GM18505 (cell line): ENCODE results near the gene RXRA.

Source experiments
- ATAC-seq: cut with Tn5 transposase; IDR thresholded peaks from one replicate; pipeline ENCODE4 v1.9.1; 2021; ENCODE audit not compliant: unreplicated experiment
- POLR2A ChIP-seq: IDR thresholded peaks from 4 replicates; pipeline ENCODE4 v1.6.1; 2011; ENCODE audit warnings: borderline replicate concordance; ENCODE audit not compliant: insufficient read depth, insufficient read length; ENCODE audit errors: extremely low read depth

The RXRA gene

DNA sequence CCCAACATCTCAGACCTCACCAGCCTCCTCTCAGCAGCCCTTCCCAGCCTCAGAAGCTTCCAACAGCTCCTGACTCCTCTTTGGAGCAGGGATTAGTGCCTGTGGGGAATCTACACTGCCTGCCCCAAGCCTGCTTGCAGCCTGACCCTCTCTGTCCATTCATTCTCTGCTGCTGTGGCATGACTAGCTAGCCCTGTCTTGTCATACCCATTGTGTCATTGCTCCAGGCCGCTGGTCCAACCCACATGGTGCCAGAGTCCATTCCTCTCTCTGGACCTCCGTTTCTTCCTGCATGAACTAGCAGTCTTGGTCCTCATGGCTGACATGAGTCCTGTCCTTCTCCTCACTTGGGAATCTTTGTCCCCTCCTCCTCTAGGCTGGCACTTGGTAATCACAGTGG is 12.8 kb upstream of the RXRA start:
- no peak for TF ChIP-seq POLR2A
- ATAC-seq = no peak

DNA sequence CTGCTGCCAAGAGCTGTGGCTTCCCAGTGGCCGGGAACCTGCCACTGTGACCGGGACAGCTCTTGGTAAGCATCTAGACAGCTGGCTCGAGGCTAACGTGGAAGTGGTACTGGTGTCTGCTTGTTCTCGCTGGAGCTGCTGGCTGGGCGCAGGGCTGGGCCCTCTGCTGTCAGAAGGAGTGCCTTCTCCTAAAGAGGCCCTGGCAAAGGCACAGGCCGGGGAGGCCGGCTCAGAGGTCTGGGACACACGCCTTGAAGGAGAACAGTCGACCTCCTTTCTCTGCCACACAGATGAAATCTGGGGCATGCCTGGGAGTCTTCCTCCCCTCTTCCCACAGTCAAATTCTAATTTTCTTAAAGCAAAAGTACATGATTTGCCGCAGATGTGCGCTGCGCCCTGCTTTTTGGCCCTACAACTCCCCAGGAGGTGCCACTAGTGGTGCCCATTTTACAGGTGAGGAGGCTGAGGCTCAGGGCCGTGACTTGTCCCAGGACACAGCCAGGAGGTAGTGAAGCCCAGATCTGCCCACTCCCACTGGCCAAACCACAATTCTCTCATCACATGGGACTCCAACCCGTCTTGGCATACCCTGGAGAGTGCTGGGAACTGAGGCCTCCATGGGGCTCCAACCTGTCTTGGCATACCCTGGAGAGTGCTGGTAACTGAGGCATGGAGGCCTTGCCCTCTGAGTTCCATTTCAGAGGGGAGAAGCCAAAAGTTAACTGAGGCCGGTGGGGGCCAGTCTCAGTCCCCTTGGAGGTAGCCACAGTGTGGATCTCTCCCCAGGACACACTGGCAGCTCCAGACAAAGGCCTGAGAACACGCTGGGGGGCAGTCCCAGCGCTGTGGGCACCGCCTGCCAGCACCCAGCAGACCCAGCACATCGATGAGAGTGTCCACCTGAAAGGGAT is 12.0 kb upstream of the RXRA start:
- no peak for TF ChIP-seq POLR2A
- ATAC-seq = no peak

DNA sequence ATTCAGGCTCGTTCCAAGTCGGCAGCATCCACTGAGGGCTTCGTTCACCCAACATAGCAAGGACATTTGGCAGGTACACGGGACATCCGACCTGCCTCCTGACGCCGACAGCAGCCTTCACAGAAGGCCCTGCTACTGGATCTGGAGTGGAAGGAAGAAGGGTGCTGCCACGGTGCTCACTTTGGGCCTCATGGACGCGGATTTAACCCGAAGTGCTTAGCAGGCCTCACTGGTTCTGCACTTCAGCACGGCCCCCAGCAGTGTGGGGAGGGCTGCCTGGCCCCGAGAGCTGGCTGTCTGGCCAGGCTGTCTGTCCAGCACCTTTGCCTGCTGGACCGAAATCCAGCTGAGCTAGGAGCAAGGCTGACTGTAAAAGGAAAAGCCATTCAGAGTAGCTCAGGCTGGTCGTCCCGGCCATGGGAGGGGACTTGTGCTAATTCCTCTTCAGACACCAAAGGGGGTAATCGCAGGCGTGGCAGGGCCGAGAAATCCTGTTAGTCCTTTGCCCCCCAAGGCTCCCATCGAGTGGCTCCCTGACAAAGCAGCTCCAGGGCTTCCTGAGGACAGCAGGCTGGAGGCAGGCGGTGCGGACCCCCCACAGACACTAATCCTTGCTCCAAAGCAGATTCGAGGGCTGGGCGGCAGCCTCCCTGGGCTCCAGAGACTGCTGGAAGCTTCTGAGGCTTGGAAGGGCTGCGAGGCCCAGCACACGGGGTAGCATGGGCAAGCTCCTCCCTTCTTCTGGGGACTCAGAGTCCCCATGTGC is 11.1 kb upstream of the RXRA start:
- no peak for ATAC-seq
- TF ChIP-seq POLR2A = no peak

DNA sequence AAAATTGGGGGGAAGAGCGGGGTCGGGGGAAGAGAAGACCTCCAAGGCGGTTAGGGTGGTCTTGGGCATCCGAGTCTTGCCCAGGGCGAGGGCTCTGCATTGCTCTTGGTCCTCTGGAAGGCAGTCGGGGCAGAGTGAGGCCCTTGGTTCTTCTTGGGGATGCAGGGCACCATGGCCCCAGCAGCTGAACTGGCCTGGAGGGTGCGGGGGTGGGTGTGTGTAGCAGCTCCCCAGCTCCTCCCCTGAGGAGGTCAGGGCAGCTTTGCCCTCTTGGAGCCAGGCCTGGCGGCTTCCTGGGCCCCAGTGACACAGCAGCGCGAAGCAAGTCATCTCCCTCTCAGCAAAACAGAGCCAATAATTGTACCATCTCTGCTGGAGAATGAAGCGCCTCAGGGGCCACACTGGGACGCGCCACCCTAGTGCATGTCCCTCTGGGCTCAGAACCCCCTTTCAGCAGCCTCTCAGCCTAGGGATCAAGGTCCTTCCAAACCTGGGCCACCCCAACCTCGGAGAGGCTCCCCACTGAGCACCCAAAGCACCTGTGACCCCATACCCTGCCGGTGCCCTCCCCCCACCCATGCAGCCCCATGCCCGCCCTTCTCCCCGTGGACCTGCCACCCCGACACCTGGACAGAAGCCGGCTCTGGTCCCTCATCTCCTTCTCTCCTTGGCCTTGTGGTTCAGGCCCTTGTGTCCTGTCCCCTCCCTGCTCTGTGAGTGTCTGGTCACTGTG is 10.4 kb upstream of the RXRA start:
- TF ChIP-seq POLR2A = no peak
- ATAC-seq = no peak

DNA sequence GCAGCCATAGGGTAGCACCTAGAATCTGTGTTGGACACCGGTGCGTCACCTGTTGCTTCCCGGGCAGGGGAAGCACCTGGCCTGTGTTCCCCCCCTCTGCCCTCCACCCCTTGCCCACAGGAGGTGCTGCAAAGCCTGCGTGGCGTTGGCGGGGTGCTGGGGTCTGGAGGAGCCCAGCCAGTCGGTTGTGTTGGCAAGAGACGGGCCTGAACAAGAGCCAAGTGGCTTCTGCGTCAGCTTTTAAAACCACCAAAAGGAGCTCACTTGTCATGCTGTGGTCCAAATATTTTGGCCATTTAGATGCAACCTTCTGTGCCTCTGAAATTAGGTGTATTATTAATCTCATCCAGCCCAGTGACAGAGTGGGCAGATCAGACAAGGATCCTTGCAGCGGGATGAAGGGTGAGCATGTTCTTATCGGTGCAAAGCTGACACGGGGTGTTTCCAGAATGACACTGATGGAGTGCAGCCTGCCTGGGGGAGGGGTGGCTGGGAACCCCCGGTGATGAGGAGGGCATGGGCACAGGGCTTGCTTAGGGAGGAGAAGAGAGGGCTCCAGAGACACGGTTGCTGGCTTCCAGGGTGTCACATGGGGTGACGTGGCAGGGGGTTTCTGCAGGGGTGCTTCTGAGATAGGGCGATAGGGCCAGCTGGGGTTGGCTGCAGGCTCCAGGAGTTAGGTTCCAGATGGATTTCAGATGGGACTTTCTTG is 9.7 kb upstream of the RXRA start:
- TF ChIP-seq POLR2A = no peak
- no peak for ATAC-seq

GRCh38 chr9:134317400-134317789 is 8.9 kb upstream of the RXRA start:
- no peak for ATAC-seq
- TF ChIP-seq POLR2A = no peak

DNA sequence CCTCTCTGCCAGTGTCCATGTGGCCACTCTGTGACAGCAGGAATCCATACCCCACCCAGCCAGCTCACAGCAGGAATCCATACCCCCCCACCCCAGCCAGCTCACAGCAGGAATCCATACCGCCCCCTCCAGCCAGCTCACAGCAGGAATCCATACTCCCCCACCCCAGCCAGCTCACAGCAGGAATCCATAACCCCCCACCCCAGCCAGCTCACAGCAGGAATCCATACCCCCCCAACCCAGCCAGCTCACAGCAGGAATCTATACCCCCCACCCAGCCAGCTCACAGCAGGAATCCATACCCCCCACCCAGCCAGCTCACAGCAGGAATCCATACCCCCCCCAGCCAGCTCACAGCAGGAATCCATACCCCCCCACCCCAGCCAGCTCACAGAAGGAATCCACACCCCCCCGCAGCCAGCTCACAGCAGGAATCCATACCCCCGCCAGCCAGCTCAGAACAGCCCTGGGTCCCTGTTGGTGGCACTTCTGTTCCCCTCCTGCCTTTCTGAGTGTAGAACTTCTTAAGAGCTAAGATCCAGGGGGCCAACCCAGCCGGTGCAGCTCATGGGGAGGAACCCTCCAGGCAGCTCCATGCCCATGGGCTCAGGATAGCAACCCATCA is 8.4 kb upstream of the RXRA start:
- no peak for ATAC-seq
- TF ChIP-seq POLR2A = no peak

DNA sequence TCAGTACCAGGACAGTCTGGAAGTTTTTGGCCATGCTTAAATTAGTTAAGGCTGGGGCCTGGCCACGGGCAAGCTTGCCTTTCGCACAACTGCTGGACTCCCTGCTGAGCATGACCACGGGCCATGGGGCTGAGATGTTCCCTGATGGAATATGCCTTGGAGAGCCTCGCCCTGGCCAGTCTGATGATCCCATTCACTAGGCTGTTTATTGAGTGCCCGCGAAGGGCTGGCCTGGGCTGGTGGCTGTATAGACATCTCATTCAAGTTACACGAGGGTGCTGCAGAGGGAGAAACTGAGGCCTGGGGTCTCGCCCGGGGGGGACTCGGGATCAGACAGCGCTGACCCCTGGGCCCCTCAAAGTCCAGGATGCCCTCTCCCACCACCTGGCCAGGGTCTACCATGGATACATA is 7.8 kb upstream of the RXRA start:
- no peak for TF ChIP-seq POLR2A
- ATAC-seq = no peak

DNA sequence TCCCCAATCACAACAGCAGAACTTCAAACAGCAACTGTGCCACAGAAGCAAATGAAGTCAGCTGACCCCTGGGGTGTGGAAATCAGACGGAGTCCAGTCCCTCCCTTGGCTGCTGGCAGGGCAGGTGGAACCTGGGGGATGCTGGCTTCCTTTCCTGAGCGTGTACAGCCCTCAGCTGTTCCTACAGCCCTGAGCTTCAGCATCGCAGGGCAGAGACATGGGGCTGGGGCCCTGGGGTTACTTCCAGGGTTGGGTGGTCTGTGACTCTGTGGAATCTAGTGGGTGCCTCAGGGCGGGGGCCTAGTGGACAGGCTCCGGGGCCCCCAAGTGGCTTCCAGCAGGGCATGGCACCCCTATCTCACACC is 7.3 kb upstream of the RXRA start:
- no peak for ATAC-seq
- TF ChIP-seq POLR2A = no peak

DNA sequence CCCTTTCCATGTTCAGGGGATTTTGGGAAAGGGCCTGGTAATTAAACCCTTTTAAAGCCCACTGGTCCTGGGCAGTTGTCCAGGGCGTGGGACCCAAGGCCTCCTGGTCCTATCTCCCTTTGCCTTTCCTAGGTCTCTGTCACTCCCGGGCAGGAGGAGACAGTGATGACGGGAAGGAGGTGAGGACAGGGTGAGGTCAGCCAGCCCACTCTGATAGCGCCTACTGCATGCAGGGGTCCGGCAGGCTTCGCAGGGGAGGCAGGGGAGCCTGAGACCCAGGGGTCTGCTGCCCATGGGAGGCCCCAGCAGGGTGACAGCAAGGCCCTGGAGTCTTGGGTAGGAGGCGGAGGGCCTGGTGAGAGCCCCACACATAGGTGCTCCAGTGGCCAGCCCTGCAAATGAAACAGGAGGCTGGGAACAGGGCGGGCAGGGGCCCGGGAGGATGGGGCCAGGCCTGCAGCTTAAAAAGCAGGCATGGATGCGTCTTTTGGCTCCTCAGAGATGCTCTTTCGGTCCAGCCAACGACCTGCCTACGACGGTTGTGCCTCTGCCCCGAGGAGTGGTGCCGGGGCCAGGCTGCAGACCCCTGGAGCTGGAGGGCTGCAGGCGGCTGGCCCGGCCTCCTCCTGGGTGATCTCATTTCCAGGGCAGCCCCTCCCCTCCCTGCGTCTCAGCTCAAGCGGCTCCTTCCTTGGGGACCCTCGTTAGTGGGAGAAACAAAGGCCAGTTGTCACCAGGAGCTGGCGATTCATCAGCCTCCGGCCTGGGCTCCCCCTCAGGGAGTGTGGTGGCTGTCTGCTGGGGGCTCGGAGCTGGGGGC is 6.7 kb upstream of the RXRA start:
- no peak for TF ChIP-seq POLR2A
- no peak for ATAC-seq

DNA sequence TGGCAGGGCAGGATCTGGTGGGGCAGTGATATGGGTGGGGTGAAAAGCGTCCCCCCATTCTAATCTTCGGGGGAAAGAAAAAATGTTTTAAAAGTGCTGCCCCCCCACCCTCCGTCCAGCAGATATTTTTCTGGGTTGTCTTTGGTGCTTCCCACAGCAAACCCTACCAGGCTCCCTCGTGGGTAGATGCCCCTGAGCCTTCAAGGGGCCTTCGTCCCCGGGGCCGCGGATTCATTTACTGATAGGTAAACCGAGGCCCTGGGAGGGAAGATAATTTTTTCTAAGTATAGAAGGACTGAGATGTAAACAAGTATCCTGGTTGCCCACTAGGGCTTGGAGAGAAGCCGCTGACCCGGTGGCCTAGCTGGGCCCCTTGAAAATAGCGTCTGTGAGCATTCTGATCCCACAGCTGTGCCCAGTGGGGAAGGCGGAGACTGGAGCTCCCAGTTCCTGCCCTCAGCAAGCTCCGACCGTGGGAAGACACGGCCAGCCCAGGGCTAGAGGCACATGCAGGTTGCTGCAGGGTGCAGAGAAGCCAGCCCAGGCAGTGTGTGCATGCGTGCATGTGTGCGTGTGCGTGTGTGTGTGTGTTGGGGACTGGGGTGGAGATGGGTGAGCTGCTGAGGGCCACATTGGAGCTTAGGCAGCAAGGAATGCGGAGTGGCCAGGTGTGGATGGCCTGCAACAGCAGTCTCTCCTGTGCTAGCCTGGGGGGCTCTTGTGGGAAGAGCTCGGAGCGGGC is 6.0 kb upstream of the RXRA start:
- no peak for TF ChIP-seq POLR2A
- no peak for ATAC-seq
